Ovary (tissue), 3 donors: ENCODE results near the gene NDST3.

Experiments
- EP300 ChIP-seq: sonication (generic); formaldehyde crosslinking; IDR thresholded peaks from one replicate; pipeline ENCODE4 v1.6.1; 2017; ENCODE audit warnings: antibody characterized with exemption
- POLR2A ChIP-seq: fragments of 450-650 bp; IDR thresholded peaks from one replicate; pipeline ENCODE4 v1.6.1; 2017; ENCODE audit warnings: antibody characterized with exemption, mild to moderate bottlenecking, moderate library complexity
- TF ChIP-seq, protein P1 (sequence below), 3 donors: fragments of 450-650 bp in 2 of 3; fragments of 200-600 bp in 1 of 3; IDR thresholded peaks; one replicate each; pipeline versions ENCODE4 v1.5.1 to v1.8.0; 2016 to 2022; ENCODE audit warnings: antibody characterized with exemption in 3 of 3, mild to moderate bottlenecking in 1 of 3
- donor health status: DM: no; HTN: no; CAD: no.

DNA sequence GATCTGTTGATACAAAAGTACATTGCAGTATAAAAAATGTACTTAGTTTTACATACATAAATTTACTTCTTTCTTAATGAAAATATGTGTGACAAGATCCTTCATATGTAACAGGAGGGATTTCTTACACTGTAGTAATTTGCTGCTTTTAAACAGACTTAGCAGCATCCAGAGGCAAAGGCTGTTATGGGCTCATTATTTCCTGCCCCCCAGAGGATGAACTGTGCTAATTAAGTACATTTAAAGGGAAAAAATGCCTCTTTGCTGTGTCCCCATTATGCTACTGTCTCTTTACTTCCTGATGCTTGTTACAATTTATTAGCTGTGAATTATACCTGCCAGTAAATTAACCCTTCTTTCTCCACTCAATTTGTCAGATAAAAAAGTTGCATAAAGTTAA lies 47.1 kb downstream of the NDST3 start:
- no peak for TF ChIP-seq POLR2A
- TF ChIP-seq, protein P1, sequence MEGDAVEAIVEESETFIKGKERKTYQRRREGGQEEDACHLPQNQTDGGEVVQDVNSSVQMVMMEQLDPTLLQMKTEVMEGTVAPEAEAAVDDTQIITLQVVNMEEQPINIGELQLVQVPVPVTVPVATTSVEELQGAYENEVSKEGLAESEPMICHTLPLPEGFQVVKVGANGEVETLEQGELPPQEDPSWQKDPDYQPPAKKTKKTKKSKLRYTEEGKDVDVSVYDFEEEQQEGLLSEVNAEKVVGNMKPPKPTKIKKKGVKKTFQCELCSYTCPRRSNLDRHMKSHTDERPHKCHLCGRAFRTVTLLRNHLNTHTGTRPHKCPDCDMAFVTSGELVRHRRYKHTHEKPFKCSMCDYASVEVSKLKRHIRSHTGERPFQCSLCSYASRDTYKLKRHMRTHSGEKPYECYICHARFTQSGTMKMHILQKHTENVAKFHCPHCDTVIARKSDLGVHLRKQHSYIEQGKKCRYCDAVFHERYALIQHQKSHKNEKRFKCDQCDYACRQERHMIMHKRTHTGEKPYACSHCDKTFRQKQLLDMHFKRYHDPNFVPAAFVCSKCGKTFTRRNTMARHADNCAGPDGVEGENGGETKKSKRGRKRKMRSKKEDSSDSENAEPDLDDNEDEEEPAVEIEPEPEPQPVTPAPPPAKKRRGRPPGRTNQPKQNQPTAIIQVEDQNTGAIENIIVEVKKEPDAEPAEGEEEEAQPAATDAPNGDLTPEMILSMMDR (IDR thresholded peaks at IDR 0.05): no peak
- TF ChIP-seq EP300: no peak
